Osteocyte (in vitro differentiated cells): ENCODE results near the gene BBS5. TPM values are rescaled to one million over a fixed set of nuclear protein-coding genes. Genes with fewer than 3 reads are reported as not detected.

ENCODE experiments used
- DNase-seq: peaks from one replicate; pipeline ENCODE4 v3.0.0; 2021; ENCODE audit warnings: mixed read lengths; ENCODE audit not compliant: unreplicated experiment; ENCODE audit errors: extremely low spot score
- H3K27ac Mint-ChIP-seq: one replicate; pipeline ENCODE4 v1.8.0; 2021; ENCODE audit warnings: mild to moderate bottlenecking, mixed read lengths; ENCODE audit not compliant: unreplicated experiment
- H3K27me3 Mint-ChIP-seq: one replicate; pipeline ENCODE4 v1.8.0; 2021; ENCODE audit warnings: mixed read lengths; ENCODE audit not compliant: unreplicated experiment
- H3K36me3 Mint-ChIP-seq: one replicate; pipeline ENCODE4 v1.8.0; 2021; ENCODE audit warnings: mixed read lengths; ENCODE audit not compliant: unreplicated experiment
- H3K4me1 Mint-ChIP-seq: one replicate; pipeline ENCODE4 v1.8.0; 2021; ENCODE audit warnings: mixed read lengths; ENCODE audit not compliant: unreplicated experiment
- H3K4me3 Mint-ChIP-seq: one replicate; pipeline ENCODE4 v1.8.0; 2021; ENCODE audit warnings: mild to moderate bottlenecking, moderate library complexity, mixed read lengths; ENCODE audit not compliant: unreplicated experiment
- H3K9me3 Mint-ChIP-seq: one replicate; pipeline ENCODE4 v1.8.0; 2021; ENCODE audit warnings: mixed read lengths; ENCODE audit not compliant: unreplicated experiment
- CTCF ChIP-seq: fragments of 200-600 bp; sonication (generic); IDR thresholded peaks from 2 replicates; pipeline ENCODE4 v1.5.0; 2021; ENCODE audit warnings: antibody characterized with exemption, mild to moderate bottlenecking, moderate library complexity
- total RNA-seq: library from RNA; stranded (reverse); gene quantifications from 2 replicates; pipeline ENCODE4 v1.2.1, GENCODE V29; 2021

The BBS5 gene
- total RNA-seq, 1 donor from 2014 or later = 11.6 TPM

GRCh38 chr2:169495310-169495928 lies 16.1 kb downstream of the BBS5 start:
- Mint-ChIP-seq H3K4me3 (no peak overlapping the region), H3K9me3 (no peaks in the 10 kb centered on the region), H3K4me1 (no peaks in the 10 kb centered on the region), H3K36me3 (peaks cover 20% of the 10 kb centered on the region), H3K27ac (no peak overlapping the region), H3K27me3 (no peaks in the 10 kb centered on the region)
- no peak for TF ChIP-seq CTCF
- DNase-seq = no peak

GRCh38 chr2:169504651-169505050 lies 25.4 kb downstream of the BBS5 start:
- no peaks in the 10 kb centered on the region for H3K27me3 Mint-ChIP-seq
- peaks cover 5% of the 10 kb centered on the region for H3K9me3 Mint-ChIP-seq
- no peak for DNase-seq
- H3K36me3 Mint-ChIP-seq = peaks cover 24% of the 10 kb centered on the region
- H3K4me1 Mint-ChIP-seq = peaks cover 20% of the 10 kb centered on the region
- no peak overlapping the region for H3K4me3 Mint-ChIP-seq
- H3K27ac Mint-ChIP-seq = no peak overlapping the region
- TF ChIP-seq CTCF = no peak

GRCh38 chr2:169507698-169508097 lies 28.4 kb downstream of the BBS5 start:
- Mint-ChIP-seq H3K27ac (peak overlapping the region; percentile 83), H3K9me3 (peaks cover 5% of the 10 kb centered on the region), H3K4me3 (no peak overlapping the region), H3K27me3 (no peaks in the 10 kb centered on the region), H3K4me1 (peaks cover 38% of the 10 kb centered on the region), H3K36me3 (peaks cover 24% of the 10 kb centered on the region)
- no peak for TF ChIP-seq CTCF
- no peak for DNase-seq

GRCh38 chr2:169509298-169509885 lies 30.1 kb downstream of the BBS5 start, which contains the start of gene KLHL41:
Gene KLHL41, plus strand, starts transcription at chr2:169509702. Its CDS starts 77 bp downstream, at chr2:169509779.
- no peak within 1 kb of the TSS for H3K4me3 Mint-ChIP-seq
- no peak for DNase-seq
- peak within 1 kb of the TSS; percentile 70 for H3K27ac Mint-ChIP-seq
- H3K9me3 Mint-ChIP-seq = peaks cover 5% of the 10 kb centered on the region
- no peaks in the 10 kb centered on the region for H3K27me3 Mint-ChIP-seq
- H3K36me3 Mint-ChIP-seq = peaks cover 14% of the 10 kb centered on the region
- TF ChIP-seq CTCF = no peak
- peaks cover 49% of the 10 kb centered on the region for H3K4me1 Mint-ChIP-seq

- no peak for DNase-seq
- Mint-ChIP-seq H3K27ac (peak overlapping the region; percentile 70), H3K27me3 (no peaks in the 10 kb centered on the region), H3K4me3 (no peak overlapping the region), H3K36me3 (peaks cover 9% of the 10 kb centered on the region), H3K4me1 (peaks cover 50% of the 10 kb centered on the region), H3K9me3 (peaks cover 5% of the 10 kb centered on the region)
- no peak for TF ChIP-seq CTCF
Observed at GRCh38 chr2:169509955-169510354, 30.7 kb downstream of the BBS5 start.
